Measurements from ENCODE around the gene SPOCK1. TPM values are rescaled to one million over a fixed set of nuclear protein-coding genes. Genes with fewer than 3 reads are reported as not detected.

SPOCK1 gene
- total RNA-seq, 1 donor from 2014 or later = 6.8 TPM

DNA sequence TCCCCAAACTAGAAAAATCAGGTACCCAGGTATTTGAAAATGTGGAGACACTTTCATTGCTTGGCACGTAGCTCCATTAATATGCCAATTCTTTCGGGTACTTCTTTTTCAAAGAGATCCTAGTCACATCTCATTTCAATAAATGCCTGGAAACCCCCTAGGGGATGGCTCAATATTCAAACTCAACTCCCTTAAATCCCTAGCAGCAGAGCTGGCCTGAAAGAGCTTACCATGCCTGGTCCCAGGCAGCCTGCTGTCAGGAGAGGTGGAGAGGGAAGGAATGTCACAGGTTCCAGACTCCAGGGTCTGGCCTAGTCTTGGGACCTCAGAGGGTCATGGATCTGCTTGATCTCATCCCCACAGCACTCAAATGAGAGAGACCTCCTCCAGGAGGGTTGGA is 187.1 kb downstream of the SPOCK1 start:
- Histone ChIP-seq H3K4me3 (ENCODE audit: low read depth, low read length) (no peak overlapping the region), H3K36me3 (ENCODE audit: control insufficient read depth, insufficient read depth, low read length) (no peaks in the 10 kb centered on the region), H3K27me3 (ENCODE audit: control insufficient read depth, insufficient read depth, low read length) (no peaks in the 10 kb centered on the region)
- no peak for TF ChIP-seq CTCF (IDR thresholded peaks at IDR 0.05; ENCODE audit: insufficient read depth, low read length, severe bottlenecking)
- FAIRE-seq (no peak), DNase-seq (ENCODE audit: low read depth) (no peak)

DNA sequence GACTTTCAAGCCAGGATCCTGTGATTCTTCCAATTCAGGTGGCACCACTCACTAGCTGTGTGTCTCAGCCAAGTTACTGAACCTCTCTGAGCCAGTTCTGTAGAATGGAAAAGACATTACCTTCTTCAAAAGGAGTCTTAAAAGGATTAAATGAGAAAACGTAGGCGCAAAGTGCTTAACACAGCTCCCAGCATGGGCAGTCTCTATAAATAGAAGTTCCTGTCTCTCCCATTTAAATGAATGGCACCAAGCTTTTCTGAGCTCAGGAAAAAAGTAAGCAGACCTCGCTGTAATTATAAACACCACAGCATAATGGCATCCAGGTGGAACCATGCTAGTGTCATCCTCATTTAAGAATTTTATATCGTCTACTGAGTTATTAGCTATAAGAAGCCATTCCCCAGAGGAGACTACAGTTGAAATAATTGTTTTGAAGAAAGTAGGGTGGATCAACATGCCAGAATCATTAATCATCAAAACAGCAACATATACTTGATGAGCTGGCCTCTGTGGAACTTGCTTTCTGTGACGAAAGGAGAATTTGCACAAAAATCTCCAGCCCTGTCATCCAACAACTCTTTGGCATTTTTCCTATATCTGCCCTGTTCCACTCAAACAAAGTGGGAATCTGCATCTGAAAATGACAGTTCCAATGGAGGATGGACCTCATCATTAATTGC is 188.9 kb downstream of the SPOCK1 start:
- no peak for TF ChIP-seq CTCF (IDR thresholded peaks at IDR 0.05; ENCODE audit: insufficient read depth, low read length, severe bottlenecking)
- peak; percentile 64 for FAIRE-seq
- Histone ChIP-seq H3K4me3 (ENCODE audit: low read depth, low read length) (no peak overlapping the region), H3K36me3 (ENCODE audit: control insufficient read depth, insufficient read depth, low read length) (no peaks in the 10 kb centered on the region), H3K27me3 (ENCODE audit: control insufficient read depth, insufficient read depth, low read length) (no peaks in the 10 kb centered on the region)
- peak; percentile 95 for DNase-seq (ENCODE audit: low read depth)

GRCh38 chr5:137309290-137309689 is 189.8 kb downstream of the SPOCK1 start:
- no peaks in the 10 kb centered on the region for H3K27me3 ChIP-seq (ENCODE audit: control insufficient read depth, insufficient read depth, low read length)
- no peaks in the 10 kb centered on the region for H3K36me3 ChIP-seq (ENCODE audit: control insufficient read depth, insufficient read depth, low read length)
- DNase-seq (ENCODE audit: low read depth) (no peak), FAIRE-seq (peak; percentile 18)
- H3K4me3 ChIP-seq (ENCODE audit: low read depth, low read length) = no peak overlapping the region
- TF ChIP-seq CTCF (IDR thresholded peaks at IDR 0.05; ENCODE audit: insufficient read depth, low read length, severe bottlenecking) = no peak

DNA sequence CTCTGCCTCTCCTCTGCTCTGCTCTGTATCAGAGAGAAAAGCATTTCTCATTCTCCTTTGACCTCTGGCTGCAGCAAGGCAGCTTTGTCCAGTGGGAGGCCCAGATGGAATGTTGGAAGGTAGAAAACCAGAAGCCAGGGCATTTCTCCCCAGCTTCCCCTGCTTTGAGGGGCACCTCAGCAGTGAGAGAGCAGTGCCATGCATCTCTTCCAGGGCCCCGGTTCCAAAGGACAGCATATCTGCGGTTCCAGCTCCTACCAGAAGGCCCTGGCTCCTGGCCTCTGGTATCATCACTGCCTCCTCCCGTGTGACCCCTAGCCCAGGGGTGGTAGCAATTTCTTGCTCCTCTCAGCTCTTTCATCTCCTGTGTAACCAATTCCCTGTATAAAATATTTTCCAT is 190.8 kb downstream of the SPOCK1 start:
- no peak for FAIRE-seq
- no peak for TF ChIP-seq CTCF (IDR thresholded peaks at IDR 0.05; ENCODE audit: insufficient read depth, low read length, severe bottlenecking)
- no peak overlapping the region for H3K4me3 ChIP-seq (ENCODE audit: low read depth, low read length)
- H3K27me3 ChIP-seq (ENCODE audit: control insufficient read depth, insufficient read depth, low read length) = no peaks in the 10 kb centered on the region
- H3K36me3 ChIP-seq (ENCODE audit: control insufficient read depth, insufficient read depth, low read length) = no peaks in the 10 kb centered on the region
- DNase-seq (ENCODE audit: low read depth) = no peak

DNA sequence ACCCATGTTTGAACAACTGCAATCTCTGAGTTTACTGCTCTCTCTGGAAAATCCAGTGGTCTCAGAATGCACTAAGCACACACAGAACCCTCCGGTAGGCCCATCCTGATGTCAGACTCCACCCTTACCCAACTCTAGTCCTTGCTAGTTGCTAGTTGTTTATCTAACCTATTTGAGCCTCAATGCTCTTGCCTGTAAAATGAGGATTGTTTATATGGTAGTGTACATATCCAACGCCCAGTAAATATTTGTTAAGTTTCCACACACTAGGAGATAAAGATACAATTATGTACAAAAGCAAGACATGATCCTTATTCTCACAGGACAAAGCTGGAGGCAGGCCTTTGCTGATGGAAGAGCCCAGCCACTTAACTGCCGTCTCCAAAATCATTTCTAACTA is 192.2 kb downstream of the SPOCK1 start:
- Histone ChIP-seq H3K27me3 (ENCODE audit: control insufficient read depth, insufficient read depth, low read length) (no peaks in the 10 kb centered on the region), H3K36me3 (ENCODE audit: control insufficient read depth, insufficient read depth, low read length) (no peaks in the 10 kb centered on the region), H3K4me3 (ENCODE audit: low read depth, low read length) (no peak overlapping the region)
- TF ChIP-seq CTCF (IDR thresholded peaks at IDR 0.05; ENCODE audit: insufficient read depth, low read length, severe bottlenecking) = no peak
- DNase-seq (ENCODE audit: low read depth) (no peak), FAIRE-seq (no peak)

All from bronchial epithelial cell (primary cell).